OCI-LY3 (cell line): Measurements from ENCODE around the gene CNTN3.

Experiments
- EZH2phosphoT487 ChIP-seq: fragments of 200-600 bp; shearing (Covaris generic); IDR thresholded peaks from 2 replicates; pipeline ENCODE4 v1.6.1; 2018; ENCODE audit warnings: antibody characterized with exemption, mixed run types, low read depth
- TF ChIP-seq, protein P1 (sequence below): fragments of 200-600, 300-600 bp; sonication (generic); IDR thresholded peaks from 2 replicates; pipeline ENCODE4 v1.5.1; 2014; ENCODE audit warnings: antibody characterized with exemption, low read length, low read depth

DNA sequence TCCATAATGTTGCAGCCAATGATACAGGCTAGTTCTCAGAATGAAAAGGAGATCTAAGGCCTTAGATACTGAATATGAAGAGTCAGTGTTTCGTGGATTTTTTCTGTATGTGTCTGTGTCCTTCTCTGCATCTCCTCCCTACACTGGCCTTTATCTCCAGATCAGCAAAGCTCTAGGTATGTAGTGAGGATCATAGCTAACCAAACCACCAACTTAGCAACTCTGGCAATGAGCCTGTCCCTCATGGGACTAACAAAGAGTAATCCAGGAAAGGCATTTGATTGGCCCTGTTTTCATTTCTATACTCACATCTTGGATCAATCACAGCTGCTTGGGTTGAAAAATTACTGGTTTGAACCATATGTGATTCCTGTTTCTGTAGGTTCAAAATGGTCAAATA lies 18.6 kb upstream of the CNTN3 start:
- TF ChIP-seq, protein P1, sequence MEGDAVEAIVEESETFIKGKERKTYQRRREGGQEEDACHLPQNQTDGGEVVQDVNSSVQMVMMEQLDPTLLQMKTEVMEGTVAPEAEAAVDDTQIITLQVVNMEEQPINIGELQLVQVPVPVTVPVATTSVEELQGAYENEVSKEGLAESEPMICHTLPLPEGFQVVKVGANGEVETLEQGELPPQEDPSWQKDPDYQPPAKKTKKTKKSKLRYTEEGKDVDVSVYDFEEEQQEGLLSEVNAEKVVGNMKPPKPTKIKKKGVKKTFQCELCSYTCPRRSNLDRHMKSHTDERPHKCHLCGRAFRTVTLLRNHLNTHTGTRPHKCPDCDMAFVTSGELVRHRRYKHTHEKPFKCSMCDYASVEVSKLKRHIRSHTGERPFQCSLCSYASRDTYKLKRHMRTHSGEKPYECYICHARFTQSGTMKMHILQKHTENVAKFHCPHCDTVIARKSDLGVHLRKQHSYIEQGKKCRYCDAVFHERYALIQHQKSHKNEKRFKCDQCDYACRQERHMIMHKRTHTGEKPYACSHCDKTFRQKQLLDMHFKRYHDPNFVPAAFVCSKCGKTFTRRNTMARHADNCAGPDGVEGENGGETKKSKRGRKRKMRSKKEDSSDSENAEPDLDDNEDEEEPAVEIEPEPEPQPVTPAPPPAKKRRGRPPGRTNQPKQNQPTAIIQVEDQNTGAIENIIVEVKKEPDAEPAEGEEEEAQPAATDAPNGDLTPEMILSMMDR = no peak
- TF ChIP-seq EZH2phosphoT487 = no peak
